Hepatocyte (in vitro differentiated cells): Measurements from ENCODE around the gene CSF2RB.

Experiments
- CTCF ChIP-seq: fragments of 200-600 bp; sonication (generic); IDR thresholded peaks from 2 replicates; pipeline ENCODE4 v1.5.1; 2016; ENCODE audit warnings: antibody characterized with exemption, mild to moderate bottlenecking; ENCODE audit not compliant: poor library complexity
- EZH2 ChIP-seq: fragments of 200-600 bp; sonication (generic); IDR thresholded peaks from 2 replicates; pipeline ENCODE4 v1.6.1; 2016; ENCODE audit warnings: antibody characterized with exemption, mild to moderate bottlenecking, borderline replicate concordance
- EZH2phosphoT487 ChIP-seq: fragments of 200-600 bp; sonication (generic); IDR thresholded peaks from one replicate; pipeline ENCODE4 v1.6.1; 2018; ENCODE audit warnings: antibody characterized with exemption, mild to moderate bottlenecking, low read depth, moderate library complexity; ENCODE audit not compliant: unreplicated experiment, severe bottlenecking

DNA sequence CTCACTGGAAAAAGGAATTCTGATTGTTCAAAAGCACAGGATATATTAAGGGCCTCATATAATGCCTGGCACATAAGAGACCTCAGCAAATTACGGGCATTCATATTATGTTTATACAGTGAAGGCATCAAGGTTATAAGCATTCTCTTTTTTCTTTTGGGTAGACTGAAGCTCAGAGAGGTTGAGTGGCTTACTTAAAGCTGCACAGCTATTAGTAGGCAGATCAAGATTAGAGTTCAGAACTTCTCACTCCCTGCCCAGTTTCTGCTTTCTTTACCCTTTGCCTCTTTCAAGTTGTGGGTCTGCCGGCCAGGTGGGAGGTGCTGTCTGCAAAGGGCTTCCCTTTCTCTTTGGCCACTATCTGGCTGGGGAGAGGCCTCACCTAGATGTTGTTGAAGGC is 18.0 kb downstream of the CSF2RB start:
- no peak for TF ChIP-seq CTCF
- no peak for TF ChIP-seq EZH2phosphoT487
- TF ChIP-seq EZH2 = no peak
